Brain microvascular endothelial cell (primary cell): ENCODE results near the gene CUBN.
A peak's percentile ranks its signal among the peaks of the same experiment; 100 is the strongest.

Source experiments
- DNase-seq: peaks from one replicate; pipeline ENCODE4 v3.0.0-alpha.2; 2020
- H3K27ac ChIP-seq: fragments of 250-450 bp; sonication (Bioruptor Pico); 2 replicates; pipeline ENCODE4 v1.5.1; 2020; ENCODE audit warnings: mild to moderate bottlenecking, moderate library complexity
- H3K27me3 ChIP-seq: fragments of 250-450 bp; sonication (Bioruptor Pico); replicated peaks from 2 replicates; pipeline ENCODE4 v1.5.1; 2020; ENCODE audit warnings: mild to moderate bottlenecking
- H3K36me3 ChIP-seq: fragments of 250-450 bp; sonication (Bioruptor Pico); replicated peaks from 2 replicates; pipeline ENCODE4 v1.5.1; 2020; ENCODE audit warnings: mild to moderate bottlenecking
- H3K4me3 ChIP-seq: 2 replicates; pipeline ENCODE4 v1.5.1; 2011; ENCODE audit warnings: low read depth, mild to moderate bottlenecking, control low read depth, low read length, moderate library complexity
- CTCF ChIP-seq: IDR thresholded peaks from 2 replicates; pipeline ENCODE4 v1.5.1; 2011; ENCODE audit warnings: low read depth, mild to moderate bottlenecking, moderate library complexity, low read length, control low read depth, inconsistent platforms; ENCODE audit errors: missing control alignments
- in situ Hi-C: cut with HindIII; loops from 2 replicates; pipeline ENCODE4 v1.10.0; 2017; ENCODE audit warnings: low sequenced_read_pairs, low pct_ligation_motif_present

Gene CUBN

GRCh38 chr10:17003151-17003550 is 126.5 kb downstream of the CUBN start:
- TF ChIP-seq CTCF: no peak
- Histone ChIP-seq H3K4me3 (no peak overlapping the region), H3K27ac (peak overlapping the region; percentile 96), H3K36me3 (no peaks in the 10 kb centered on the region), H3K27me3 (no peaks in the 10 kb centered on the region)
- in situ Hi-C loops: no loop called here
- peak; percentile 98 for DNase-seq

DNA sequence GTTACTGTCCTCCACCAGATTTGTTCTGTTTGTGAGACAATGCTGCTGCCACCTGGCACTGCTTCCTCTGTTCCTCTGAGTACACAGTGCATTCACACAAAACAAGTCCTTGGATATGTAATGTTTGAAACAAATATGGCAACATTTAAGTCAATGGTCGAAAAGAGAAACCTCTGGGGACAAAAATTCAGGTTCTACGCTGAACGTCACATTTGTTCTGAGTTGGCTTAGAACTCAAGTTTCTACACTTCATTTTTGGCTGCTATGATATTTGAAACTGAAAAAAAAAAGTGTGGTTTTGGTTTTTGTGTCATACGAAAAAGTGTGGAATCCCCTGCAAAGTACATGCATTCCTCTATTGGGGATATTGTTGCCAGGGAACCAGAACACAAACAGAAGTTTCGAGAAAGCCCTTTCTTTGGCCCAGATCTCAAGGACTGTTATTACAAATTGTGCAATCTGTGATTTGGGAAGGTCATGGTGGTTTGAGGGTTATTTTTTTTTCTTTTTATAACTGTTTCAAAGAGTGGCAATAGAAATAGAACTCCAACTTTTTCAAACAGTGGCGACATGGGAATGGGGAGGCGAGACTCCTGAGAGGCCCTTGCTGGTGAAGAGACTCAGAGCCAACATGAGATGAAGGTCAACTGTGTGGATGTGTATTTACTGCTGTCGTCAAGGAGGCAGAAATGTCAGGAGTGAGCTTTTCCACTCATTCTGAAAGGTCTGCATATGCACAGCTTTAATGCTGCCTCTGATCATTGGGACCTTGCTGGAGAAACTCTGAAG is 127.5 kb downstream of the CUBN start:
- peak; percentile 96 for DNase-seq
- in situ Hi-C loops: no loop called here
- H3K27me3 ChIP-seq: no peaks in the 10 kb centered on the region
- peak overlapping the region; percentile 96 for H3K27ac ChIP-seq
- H3K4me3 ChIP-seq: no peak overlapping the region
- TF ChIP-seq CTCF: no peak
- no peaks in the 10 kb centered on the region for H3K36me3 ChIP-seq

DNA sequence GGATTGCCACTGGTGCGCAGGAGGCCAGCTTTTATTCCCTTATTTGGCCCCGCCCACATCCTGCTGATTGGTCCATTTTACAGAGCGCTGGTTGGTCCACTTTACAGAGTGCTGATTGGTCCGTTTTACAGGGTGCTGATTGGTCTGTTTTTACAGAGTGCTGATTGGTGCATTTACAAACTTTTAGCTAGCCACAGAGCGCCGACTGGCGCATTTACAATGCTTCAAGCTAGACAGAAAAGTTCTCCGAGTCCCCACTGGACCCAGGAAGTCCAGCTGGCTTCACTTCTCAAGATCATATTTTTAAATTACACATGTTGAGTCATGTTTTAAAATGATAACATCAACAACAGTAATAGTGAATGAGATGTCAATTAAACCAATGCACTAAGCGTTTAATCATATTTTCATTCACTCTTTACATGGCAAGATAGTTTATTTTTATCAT is 128.3 kb downstream of the CUBN start:
- Histone ChIP-seq H3K4me3 (no peak overlapping the region), H3K27ac (peak overlapping the region; percentile 96), H3K36me3 (no peaks in the 10 kb centered on the region), H3K27me3 (no peaks in the 10 kb centered on the region)
- no peak for TF ChIP-seq CTCF
- in situ Hi-C loops: no loop called here
- peak; percentile 70 for DNase-seq

DNA sequence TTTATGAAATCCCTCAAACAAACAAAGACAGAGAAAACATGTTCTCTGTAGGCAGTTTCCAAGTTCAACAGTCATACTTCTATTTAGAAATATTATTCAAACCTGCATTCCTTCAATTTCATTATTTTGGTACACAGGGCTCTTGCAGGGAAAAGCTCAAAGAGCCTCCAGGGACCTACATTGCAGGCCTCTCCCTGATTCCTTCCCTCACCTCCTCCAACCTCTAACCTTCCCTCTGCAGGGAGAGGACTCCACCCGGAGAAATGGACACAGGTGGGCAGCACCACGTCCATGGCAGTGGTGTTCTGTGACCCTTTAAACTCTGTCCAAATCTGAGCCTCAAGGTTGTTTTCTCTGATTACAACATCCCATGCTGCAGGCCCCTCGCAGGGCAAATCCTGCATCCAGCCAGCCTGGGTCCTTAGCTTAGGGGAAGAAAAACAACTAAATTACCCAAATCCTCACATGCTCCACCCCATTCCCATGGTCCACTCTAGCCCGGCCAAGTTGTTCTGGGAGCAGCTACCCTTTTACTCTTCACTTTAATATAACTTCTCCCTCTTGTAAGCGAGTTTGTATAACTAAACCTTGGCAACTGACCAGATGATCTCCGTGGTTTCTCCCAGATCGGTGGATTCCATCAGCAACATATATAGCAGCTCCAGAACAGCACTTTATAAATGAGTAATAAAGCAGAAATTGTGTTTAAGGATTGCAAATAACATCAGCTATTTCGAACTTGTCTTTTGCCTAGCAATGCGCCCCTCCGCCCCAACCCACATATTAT is 129.8 kb downstream of the CUBN start:
- Histone ChIP-seq H3K27me3 (no peaks in the 10 kb centered on the region), H3K27ac (peak overlapping the region; percentile 42), H3K4me3 (no peak overlapping the region), H3K36me3 (no peaks in the 10 kb centered on the region)
- no peak for TF ChIP-seq CTCF
- peak; percentile 66 for DNase-seq
- in situ Hi-C loops: no loop called here

- TF ChIP-seq CTCF: no peak
- Histone ChIP-seq H3K36me3 (no peaks in the 10 kb centered on the region), H3K27me3 (no peaks in the 10 kb centered on the region), H3K27ac (peak overlapping the region; percentile 93), H3K4me3 (no peak overlapping the region)
- DNase-seq: peak; percentile 51
- in situ Hi-C loops: no loop called here
Observed at GRCh38 chr10:16996530-16996964, 133.1 kb downstream of the CUBN start.
